Astrocyte of the spinal cord (primary cell): ENCODE results near the gene NEIL1.

Experiments
- DNase-seq: peaks from one replicate; pipeline ENCODE4 v3.0.0; 2011; ENCODE audit warnings: low read depth, low spot score
- H3K4me3 ChIP-seq: 2 replicates; pipeline ENCODE4 v1.5.1; 2011; ENCODE audit warnings: low read depth, mild to moderate bottlenecking, low read length, moderate library complexity
- CTCF ChIP-seq: IDR thresholded peaks from 2 replicates; pipeline ENCODE4 v1.5.1; 2012; ENCODE audit warnings: low read depth, mild to moderate bottlenecking, low read length, inconsistent platforms
- in situ Hi-C: cut with HindIII; loops from 2 replicates; pipeline ENCODE4 v1.10.0; 2017; ENCODE audit warnings: low sequenced_read_pairs

NEIL1 gene

GRCh38 chr15:75353604-75354003, 6.8 kb downstream of the NEIL1 start:
- in situ Hi-C loops = no loop called here
- DNase-seq = no peak
- no peak overlapping the region for H3K4me3 ChIP-seq
- no peak for TF ChIP-seq CTCF

- H3K4me3 ChIP-seq = no peak overlapping the region
- no peak for TF ChIP-seq CTCF
- no peak for DNase-seq
- in situ Hi-C loops = no loop called here
These were observed 7.6 kb downstream of the NEIL1 start for GRCh38 chr15:75354454-75354853.

- TF ChIP-seq CTCF = no peak
- in situ Hi-C loops = no loop called here
- no peak overlapping the region for H3K4me3 ChIP-seq
- DNase-seq = no peak
These were observed 8.5 kb downstream of the NEIL1 start for GRCh38 chr15:75355369-75355768.

GRCh38 chr15:75356006-75356405, 9.2 kb downstream of the NEIL1 start:
- no peak overlapping the region for H3K4me3 ChIP-seq
- in situ Hi-C loops = no loop called here
- no peak for TF ChIP-seq CTCF
- no peak for DNase-seq

- TF ChIP-seq CTCF = no peak
- no peak overlapping the region for H3K4me3 ChIP-seq
- in situ Hi-C loops = no loop called here
- DNase-seq = no peak
These were observed 9.7 kb downstream of the NEIL1 start for GRCh38 chr15:75356517-75356916.

- in situ Hi-C loops = no loop called here
- TF ChIP-seq CTCF = no peak
- H3K4me3 ChIP-seq = no peak overlapping the region
- no peak for DNase-seq
These were observed 11.3 kb downstream of the NEIL1 start for GRCh38 chr15:75357976-75358673.
